ENCODE data around the gene IFRD2.

The IFRD2 gene

GRCh38 chr3:50237754-50238548 is 54.3 kb downstream of the IFRD2 start:
- no peak for TF ChIP-seq CTCF (conservative IDR thresholded peaks at IDR 0.05; ENCODE audit: low read depth, low read length)
- no peak for DNase-seq (ENCODE audit: low read depth)
- peak overlapping the region; percentile 88 for H3K4me3 ChIP-seq (ENCODE audit: low read length)

Measured in retinal pigment epithelial cell (primary cell).